ENCODE measurements around the gene ANO10.
"Not testable (repeated sequence)": the region's sequence is repeated elsewhere in the genome, so short reads cannot be mapped to it uniquely, and the experiment has no call there.

The ANO10 gene

DNA sequence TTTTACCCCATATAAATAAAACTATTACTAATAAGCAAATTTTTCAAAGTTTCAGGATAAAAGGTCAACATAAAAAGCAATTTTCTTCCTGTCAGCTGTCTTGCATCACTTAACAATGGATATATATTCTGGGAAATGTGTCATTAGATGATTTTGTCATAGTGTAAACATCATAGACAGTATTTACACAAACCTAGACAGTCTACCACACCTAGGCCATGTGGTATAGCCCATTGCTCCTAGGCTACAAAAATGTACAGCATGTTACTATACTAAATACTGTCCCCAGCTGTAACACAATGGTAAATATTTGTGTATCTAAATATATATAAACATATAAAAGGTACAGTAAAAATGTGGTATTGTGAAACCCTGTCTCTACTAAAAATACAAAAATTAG lies 156.7 kb downstream of the ANO10 start:
- no peak for DNase-seq

DNA sequence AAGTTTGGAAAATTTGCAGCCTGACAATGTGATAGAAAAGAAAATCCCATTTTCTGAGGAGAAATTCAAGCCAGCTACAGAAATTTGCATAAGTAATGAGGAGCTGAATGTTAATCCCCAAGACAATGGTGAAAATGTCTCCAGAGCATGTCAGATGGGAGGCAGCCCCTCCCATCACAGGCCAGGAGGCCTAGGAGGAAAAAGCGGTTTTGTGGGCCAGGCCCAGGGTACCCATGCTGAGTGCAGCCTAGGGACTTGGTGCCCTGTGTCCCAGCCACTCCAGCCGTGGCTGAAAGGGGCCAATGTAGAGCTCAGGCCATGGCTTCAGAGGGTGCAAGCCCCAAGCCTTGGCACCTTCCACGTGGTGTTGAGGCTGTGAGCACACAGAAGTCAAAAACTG lies 159.2 kb downstream of the ANO10 start:
- DNase-seq: not testable (repeated sequence)

DNA sequence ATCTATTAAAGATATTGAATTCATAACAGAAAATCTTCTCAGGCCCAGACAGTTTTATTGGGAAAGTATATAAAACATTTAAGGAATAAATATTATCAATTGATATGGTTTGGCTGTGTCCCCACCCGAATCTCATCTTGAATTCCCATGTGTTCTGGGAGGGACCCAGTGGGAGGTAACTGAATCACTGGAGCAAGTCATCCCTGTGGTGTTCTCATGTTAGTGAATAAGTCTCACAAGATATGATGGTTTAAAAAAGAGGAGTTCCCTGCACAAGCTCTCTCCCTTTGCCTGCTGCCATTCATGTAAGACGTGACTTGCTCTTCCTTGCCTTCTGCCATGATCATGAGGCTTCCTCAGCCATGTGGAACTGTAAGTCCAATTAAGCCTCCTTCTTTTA lies 160.5 kb downstream of the ANO10 start:
- DNase-seq: no peak

DNA sequence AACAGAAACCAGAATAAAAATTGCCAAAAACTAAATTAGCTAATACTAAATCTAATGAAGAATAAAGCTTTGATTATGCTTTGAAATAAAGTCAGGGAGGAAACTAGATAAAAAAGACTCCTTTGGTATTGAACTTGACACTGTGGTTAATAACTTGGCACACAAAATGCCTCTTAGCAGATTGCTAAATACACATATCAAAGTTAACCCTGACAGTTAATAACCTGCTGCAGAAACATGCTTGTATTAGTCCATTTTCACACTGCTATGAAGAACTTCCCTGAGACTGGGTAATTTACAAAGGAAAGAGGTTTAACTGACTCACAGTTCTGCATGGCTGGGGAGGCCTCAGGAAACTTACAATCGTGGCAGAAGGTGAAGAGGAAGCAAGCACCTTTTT lies 164.8 kb downstream of the ANO10 start:
- DNase-seq: not testable (repeated sequence)

DNA sequence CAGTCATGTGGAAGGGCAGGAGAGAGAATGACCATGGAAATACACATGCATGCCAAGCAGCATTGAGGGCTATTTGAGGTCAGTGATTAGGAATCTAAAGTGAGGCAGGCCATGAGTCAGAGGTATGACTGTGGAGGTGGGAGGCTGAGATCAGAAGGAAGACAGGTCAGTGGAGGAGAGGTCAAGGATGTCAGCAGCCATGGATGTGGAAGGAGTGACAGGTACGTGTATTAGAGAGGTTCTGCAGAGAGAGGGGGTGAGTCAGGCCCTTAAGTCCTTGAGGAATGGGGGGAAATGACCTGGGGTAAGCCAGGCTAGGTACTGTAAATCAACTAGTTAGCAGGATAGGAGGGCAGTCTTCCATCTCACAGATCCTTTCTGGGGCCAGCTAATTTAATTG lies 166.6 kb downstream of the ANO10 start:
- no peak for DNase-seq

DNA sequence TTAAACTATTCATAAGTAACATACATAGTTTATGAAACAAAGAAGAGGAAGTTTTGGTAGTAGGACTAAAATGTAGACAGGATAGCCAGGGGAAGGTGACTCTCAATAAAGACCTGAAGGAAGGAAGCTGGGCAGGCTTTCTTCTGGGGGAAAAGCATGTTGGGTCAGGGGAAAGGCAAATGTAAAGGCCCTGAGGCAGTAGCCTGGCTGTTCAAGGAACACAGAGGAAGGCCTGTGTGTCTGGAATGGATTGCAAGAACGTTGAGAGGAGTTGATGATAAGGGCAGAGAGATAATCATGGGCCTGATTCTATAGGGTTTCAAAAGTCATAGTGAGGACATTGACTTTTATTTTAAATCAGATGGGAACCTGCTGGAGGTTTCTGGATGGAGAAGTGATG lies 167.8 kb downstream of the ANO10 start:
- no peak for DNase-seq

DNA sequence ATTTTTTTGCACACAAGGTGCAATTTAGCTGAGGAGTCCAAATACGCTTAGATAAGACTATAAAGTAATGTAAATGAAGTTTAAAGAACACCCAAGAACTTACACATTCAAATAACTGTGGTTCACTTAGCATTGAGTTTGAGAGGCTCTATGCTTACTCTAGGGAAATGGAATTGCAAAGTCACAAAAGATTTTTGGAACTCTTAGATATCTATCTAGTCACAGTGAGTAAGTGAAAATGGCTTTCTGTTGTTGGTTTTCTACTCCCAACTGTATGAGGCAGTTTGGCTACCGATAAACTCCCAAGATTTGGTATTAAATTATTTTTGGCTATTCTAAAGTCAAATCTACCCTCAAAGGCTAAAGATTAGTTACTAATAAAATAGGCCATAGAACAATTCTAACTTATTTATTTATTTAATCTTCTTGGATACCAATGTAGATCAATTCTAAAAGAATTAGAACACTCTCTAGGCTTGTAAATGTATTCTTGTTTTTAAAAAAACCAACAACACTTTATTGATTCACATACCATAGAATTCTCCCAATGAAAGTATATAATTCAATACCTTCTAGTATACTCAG lies 170.0 kb downstream of the ANO10 start:
- DNase-seq: no peak

DNA sequence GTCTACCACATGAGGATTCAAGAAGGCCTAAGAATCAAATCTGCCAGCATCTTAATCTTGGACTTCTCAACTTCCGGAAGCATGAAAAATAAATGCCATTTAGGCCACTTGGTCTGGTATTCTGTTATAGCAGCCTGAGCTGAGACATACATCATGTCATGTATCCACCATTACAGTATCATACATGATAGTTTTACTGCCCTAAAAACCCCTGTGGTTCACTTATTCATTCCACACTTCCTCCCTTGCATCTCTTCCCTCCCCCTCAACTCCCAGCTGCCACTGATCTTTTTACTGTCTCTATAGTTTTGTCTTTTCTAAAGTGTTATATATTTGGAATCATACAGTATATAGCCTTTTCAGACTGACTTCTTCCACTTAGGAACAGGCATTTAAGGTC lies 173.7 kb downstream of the ANO10 start:
- DNase-seq: no peak

DNA sequence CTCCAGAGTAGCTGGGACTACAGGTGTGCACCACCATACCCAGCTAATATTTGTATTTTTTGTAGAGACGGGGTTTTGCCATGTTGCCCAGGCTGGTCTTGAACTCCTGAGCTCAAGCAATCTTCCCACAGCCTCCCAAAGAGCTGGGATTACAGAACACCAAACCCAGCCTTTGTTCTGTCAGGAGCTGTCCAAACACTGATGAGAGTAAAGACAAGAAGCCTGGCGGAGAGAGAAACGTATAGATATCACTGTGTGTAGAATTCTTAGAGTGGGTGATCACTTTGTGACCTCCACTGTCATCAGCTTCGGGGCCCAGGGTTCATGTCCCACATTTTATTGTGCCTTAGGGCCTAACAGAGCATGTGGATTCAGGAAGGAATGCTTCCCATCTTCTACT lies 176.0 kb downstream of the ANO10 start:
- DNase-seq: no peak

DNA sequence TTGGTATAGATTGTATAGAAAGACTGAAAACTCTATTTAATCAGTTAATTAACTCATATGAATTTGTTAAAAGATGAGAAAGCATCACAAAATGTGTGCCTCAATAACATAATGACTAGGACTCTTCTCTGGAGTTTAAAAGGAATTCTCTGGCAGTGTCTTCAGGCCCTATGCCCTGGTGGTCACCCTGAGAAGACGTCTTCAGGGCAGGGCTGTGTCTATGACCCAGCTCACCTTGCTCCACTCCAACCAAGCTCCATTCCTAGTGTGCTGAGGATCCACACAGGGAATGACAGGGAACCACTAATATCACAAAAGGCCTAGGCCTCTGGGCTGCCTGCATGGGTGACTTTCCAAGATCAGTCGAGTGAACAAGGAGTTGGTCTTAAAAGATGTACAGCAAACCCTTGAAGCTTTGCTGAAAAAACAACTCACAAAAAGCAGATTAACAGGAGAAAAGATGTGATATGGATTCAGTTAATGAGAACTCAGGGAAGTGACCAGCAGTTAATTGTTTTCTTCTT lies 178.9 kb downstream of the ANO10 start:
- DNase-seq: no peak

DNA sequence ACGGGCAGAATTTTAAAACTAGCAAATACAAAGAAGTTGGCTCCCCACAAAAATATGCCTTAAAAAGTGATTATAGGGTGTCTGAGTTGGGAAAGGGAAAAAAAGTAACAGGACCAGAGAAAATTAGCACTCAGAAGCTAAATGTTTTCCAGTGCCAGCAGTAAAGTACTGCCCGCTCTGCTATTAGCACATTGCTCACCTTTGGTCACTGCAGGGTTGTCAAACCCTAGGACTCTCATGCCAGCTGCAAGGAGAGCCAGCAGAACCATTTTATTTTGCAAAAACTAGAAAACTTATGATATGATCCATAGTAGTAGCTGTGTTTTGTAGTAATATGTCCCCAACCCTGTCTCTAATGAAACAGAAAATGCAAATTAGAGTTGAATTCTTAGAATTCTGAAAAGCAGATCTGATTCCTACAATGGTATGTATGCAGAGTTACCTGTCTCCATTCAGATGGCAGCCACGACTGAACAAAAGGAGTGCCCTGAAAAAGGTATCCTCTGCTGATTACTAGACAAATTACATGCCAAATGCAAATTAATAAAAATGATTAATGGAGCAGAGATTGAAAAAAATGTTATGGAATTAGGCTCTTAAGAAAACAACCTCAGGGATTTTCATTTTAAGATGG lies 185.2 kb downstream of the ANO10 start:
- no peak for DNase-seq

DNA sequence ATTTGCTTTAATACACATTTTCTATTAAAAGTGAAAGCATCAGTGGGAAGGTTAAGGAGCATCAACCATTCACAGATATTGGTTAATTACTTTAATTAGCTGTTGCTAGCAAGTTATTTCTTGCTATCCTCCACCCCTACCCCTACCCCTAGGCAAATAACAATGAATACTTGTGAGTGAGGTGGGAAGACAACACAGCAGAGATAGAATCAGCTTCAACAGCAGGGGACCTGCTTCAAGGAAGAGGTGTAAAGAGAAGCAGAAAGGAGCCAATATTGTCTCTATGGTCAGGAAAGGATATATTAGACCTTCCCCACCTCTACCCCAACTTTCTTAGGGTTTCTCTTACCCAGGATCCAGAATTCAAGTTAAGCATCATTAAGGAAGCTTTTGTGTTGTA lies 186.1 kb downstream of the ANO10 start:
- DNase-seq: no peak

DNA sequence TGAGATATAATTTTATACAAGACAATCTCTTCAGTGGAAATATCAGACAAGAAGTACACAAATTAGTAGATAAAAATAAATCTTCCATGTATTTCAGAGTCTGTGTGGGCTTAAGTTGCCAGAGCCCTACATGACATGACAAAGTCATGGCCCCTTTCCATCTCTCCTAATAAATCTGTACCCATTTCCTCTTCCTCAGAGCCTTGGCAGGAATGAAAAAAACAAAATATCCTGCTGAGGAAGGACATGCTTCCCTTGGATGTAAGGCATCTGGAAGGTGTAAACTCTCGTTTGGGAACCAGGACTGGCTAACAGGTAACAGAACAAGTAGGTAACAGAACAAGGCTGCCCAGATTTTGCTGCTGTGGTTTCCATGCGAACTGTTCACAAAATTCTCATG lies 187.4 kb downstream of the ANO10 start:
- no peak for DNase-seq

DNA sequence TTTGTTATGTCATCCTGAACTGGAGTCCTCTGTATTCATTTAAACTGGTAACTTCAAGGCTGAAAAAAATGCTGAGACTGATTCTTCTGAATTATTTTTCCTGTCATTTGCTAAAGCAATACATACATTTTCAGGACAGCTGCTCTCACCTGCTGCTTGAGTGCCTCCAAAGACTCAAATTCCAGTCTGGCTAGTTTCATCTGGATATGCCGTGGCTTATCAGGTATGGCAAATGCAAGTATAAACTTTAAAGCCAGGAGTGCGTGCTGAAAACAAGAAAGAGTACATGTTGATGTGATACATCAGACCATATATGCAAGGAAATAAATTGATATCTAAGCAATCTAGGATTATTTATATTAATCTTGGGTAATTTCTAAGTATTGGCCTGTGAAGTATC lies 189.3 kb downstream of the ANO10 start:
- no peak for DNase-seq

DNA sequence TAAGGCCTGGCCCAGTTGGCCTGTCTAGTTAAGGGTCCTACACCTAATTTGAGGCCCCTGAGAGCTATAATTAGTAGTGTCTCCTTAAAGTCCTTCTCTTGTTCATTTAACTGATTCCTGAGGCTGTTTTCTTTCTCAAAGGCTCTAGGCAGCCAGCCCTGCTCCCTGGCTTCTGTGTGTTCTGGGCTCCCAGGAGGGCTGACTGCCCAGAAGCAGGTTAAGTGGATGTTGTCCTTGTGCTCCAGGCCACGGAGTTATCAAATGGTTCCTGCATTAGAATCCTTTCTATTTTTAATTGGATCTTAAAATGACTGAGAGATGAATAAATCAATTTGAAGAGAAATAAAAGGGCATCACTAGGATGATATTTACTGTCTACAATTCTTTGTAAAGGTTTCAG lies 195.4 kb downstream of the ANO10 start:
- DNase-seq: no peak

DNA sequence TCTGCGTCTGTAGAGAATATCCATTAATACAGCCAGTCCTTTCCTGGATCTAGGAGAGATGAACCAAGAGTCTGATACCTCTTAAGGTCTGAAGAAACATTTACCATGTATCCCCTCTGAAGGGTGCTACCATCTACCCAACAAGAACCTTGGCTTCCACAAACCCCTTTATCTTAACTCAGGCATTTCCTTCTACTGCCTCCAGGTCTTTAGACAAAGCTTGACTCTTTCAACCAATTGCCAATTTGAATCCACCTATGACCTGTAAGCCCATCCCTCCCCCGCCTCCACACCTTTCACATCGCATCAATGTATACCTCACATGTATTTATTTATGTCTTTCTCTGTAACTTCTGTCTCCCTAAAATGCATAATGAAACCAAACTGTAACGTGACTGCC lies 196.0 kb downstream of the ANO10 start:
- DNase-seq: no peak

DNA sequence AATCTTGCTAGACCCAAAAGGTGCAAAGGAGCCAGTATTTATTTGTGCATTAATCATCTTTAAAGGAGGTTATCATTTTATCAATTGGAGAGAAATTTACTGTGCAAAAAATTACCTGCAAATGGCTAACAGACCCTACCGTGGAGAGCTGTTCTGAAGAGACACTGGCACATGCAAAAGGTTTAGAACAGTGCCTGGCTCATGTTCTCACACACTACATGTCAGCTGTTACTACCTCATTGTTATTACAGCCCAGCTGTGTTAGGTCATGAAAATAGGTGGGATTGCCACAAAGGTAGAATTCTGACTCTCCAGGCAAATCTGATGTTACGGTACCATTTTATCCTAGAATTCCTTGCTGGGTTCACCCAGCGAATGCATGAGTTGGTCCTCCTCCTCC lies 198.2 kb downstream of the ANO10 start:
- DNase-seq: no peak

DNA sequence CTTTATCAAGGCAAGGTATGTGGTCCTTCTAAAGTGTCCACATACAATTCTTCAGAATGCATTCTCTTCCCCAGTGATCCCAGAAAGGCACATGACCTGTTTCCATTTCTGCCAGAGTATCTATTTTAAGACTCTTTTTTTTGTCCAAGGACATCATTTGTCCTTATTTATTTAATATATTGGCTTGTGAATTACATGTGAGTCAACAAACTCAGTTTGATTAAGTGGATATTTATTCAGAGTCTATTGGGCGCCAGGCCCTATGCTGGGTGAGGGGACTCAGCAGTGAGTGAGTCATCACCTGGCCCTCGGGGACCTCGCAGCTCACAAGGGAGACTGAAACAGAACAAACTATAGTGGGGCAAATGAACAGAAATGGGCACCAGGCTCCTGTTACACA lies 198.7 kb downstream of the ANO10 start:
- no peak for DNase-seq

DNA sequence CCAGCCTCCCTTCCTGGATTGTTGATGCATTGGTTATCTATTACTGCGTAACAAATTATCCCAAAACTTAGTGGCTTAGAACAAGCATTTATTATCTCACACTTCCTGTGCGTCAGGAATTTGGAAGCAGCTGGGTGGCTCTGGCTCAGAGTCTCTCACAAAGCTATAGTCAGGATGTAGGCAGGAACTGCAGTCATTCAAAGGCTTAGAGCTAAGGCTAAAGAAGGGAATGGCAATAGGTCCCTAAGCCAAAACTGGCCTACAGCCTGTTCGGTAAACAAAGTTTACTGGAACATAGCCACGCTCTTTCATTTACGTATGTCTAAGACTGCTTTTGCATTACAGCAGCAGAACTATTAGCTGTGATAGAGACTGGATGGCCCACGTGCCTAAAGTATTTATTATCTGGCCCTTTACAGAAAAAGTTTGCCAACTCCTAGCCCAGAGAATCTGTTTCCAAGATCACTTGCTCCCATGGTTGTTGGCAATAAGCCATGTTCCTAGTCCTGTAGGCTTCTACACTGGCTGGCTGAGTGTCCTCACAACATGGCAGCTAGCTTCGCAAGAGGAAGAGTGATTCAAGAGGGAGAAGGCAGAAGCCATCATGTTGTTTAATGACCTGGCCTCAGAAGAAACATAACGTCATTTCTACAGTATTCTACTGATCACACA lies 203.1 kb downstream of the ANO10 start:
- DNase-seq: no peak

DNA sequence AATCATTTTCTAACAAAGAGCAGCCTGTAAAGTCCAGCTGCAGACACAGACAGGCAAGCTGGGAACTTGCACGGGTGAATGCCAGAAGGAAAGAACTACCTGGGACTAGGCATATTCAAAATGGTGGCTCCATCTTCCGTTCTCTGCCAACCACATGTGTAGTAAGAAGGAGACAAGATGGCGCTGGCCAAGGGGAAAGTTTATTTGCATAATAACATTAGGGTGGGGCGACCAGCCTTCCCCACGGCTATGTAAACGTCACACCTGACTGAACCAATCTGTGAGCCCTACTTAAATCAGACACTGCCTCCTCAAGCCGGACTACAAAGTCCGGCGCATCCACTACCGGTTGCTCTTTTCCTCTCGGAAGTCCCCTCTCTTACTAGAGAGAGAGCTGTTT lies 204.7 kb downstream of the ANO10 start:
- no peak for DNase-seq

DNA sequence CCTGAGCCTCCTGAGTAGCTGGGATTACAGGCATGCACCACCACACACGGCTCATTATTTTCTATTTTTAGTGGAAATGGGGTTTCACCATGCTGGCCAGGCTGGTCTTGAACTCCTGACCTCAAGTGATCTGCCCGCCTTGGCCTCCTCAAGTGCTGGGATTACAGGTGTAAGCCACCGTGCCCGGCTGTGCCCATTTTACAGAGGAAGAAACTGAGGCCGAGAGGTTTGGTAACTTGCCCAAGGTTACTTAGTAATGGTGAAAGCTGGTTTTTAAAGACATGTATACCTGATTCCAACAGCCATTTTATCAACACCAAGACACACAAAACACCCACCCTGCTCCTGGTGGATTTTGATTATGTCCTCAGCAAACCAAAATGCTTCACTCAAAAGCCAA lies 206.7 kb downstream of the ANO10 start:
- DNase-seq: no peak

DNA sequence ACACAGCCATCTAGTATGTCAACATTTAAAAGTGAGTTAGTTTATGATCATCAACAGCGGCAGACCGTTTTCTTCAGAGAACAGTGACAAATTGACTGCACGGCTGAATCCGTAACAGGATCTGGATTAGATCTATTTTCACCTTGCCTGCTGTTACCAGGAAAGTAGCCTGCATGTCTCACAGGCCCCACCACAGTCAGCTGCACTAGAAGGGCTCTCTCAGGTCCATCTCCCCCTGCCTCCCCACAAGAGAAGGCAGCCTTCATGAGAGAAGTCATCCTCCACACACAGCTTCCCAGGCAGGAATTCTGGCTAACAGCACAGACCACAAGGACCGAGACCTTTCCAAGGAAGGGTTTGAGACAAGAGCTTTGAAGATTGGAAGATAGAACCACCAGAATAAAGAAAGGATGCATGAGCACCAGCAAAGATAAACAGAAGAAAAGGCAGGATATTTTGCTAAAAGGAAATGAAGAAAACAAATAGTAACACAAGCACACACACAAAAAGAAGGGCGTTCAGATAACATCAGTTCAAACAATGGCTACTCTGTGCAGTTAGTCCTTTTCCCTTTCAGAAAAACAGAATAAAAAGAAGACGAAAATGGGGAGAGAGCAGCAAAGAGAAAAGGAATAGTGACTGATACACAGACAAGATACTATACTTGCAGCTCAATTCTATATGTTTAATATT lies 208.0 kb downstream of the ANO10 start:
- DNase-seq: no peak

DNA sequence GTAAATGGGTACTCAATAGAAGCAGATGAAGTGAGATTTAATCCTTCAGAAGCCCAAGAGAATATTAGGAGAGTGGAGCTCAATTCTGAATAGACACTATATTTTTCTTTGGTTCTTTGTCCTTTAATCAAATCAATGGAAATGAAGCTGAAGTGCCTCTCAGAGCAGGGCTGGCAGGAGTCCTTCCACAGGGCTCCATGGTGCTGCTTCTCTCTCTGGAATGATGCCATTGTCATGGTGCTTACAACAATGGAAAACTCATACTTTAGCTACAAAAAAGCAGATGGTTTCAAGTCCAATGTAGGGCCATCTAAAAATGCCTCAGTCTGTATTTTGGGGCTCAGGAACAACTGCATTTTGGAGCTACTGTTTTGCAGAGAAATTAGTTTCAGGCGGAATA lies 210.4 kb downstream of the ANO10 start:
- DNase-seq: no peak

DNA sequence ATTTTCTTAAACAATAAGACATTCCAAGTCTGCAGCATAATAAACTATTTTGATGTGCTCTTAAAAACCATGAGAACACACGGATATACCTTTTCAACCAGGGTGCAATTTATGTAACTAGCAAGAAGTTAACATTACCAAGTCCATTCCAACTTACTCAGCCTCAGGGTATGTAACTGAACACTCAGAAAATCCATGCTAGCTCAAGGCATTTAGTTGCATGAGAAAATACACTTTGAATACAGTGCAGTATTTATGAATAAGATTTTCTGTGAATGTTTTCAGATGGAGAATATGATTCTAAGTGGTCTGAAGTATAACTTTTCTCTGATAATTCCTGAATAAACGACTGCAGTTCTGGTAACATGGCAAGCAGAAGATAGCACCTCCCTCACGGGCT lies 211.2 kb downstream of the ANO10 start:
- no peak for DNase-seq

Measured in NCI-H524 treated with DMSO at 0.1 percent for 48 hours (cell line).